Mammary epithelial cell (primary cell): Measurements from ENCODE around the gene CTCF.
A peak's percentile ranks its signal among the peaks of the same experiment; 100 is the strongest.

Experiments used
- EZH2 ChIP-seq: IDR thresholded peaks from 2 replicates; pipeline ENCODE4 v1.6.1; 2012; ENCODE audit warnings: low read length, inconsistent platforms, borderline replicate concordance
- TF ChIP-seq, protein P1 (sequence below), 2 donors: IDR thresholded peaks in 1 of 2; conservative IDR thresholded peaks in 1 of 2; 2 replicates each; pipeline ENCODE4 v1.5.1; 2011 to 2012; ENCODE audit warnings: inconsistent platforms in 2 of 2, low read length in 2 of 2, mild to moderate bottlenecking in 2 of 2, control low read depth in 1 of 2, low read depth in 1 of 2; ENCODE audit not compliant: insufficient read depth in 1 of 2; ENCODE audit errors: extremely low read depth in 1 of 2

DNA sequence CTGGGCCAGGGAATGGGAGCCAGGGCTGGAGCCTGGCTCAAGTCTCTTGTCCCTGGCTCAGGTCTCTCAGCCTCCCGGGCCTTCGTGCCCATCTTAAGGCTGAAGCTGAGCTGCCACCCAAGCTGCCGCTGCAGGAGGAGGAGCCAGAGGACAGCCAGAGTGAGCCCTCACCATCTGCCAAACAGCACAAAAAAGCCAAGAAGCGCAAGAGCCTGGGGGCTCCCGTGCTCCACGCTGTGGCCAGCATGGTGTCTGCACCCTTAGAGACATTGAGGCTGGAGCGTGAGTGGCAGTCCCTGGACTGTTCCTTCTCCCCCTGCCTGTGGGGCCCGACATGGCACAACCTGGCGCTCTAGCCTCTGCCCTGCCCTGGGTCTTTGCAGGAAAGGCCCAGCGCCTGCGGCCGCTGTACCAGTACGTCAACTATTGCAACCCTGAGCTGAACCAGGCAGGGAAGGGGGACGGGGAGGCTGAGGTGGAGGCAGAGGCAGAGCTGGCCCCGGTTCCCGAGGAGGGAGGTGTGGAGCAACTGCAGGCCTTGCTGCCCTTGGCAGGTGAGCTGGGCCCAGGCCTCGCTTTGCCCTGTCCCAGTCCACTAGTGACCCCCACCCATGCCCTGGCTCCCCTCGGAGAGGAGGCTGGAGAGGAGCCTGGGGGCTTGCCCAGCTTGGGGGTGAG lies 105.6 kb downstream of the CTCF start:
- TF ChIP-seq, protein P1, sequence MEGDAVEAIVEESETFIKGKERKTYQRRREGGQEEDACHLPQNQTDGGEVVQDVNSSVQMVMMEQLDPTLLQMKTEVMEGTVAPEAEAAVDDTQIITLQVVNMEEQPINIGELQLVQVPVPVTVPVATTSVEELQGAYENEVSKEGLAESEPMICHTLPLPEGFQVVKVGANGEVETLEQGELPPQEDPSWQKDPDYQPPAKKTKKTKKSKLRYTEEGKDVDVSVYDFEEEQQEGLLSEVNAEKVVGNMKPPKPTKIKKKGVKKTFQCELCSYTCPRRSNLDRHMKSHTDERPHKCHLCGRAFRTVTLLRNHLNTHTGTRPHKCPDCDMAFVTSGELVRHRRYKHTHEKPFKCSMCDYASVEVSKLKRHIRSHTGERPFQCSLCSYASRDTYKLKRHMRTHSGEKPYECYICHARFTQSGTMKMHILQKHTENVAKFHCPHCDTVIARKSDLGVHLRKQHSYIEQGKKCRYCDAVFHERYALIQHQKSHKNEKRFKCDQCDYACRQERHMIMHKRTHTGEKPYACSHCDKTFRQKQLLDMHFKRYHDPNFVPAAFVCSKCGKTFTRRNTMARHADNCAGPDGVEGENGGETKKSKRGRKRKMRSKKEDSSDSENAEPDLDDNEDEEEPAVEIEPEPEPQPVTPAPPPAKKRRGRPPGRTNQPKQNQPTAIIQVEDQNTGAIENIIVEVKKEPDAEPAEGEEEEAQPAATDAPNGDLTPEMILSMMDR (conservative IDR thresholded peaks at IDR 0.05 in 1 of 2, IDR thresholded peaks at IDR 0.05 in 1 of 2; ENCODE audit: extremely low read depth in 1 of 2, insufficient read depth in 1 of 2, low read depth in 1 of 2, low read length in 2 of 2) = peak; percentile 94 to 95
- no peak for TF ChIP-seq EZH2
